Mesenchymal stem cell (in vitro differentiated cells and primary cell): ENCODE results near the gene CD248.
A peak's percentile ranks its signal among the peaks of the same experiment; 100 is the strongest.

Experiments
- DNase-seq: peaks from one replicate; pipeline ENCODE4 v3.0.0-alpha.2; 2013
- H2AFZ ChIP-seq: one replicate; pipeline ENCODE4 v1.6.1; 2013; ENCODE audit warnings: low read depth, mild to moderate bottlenecking, control low read depth, inconsistent platforms, low read length, moderate library complexity
- H2AK5ac ChIP-seq: 2 replicates; pipeline ENCODE4 v1.6.1; 2013; ENCODE audit warnings: low read length, moderate library complexity, mild to moderate bottlenecking, inconsistent platforms; ENCODE audit not compliant: severe bottlenecking
- H2BK120ac ChIP-seq: one replicate; pipeline ENCODE4 v1.6.1; 2013; ENCODE audit warnings: low read depth, mild to moderate bottlenecking, inconsistent platforms, low read length, moderate library complexity
- H2BK12ac ChIP-seq, 2 experiments: one replicate each; pipeline ENCODE4 v1.6.1; 2013; ENCODE audit warnings: inconsistent platforms in 2 of 2, low read length in 2 of 2, mild to moderate bottlenecking in 2 of 2, moderate library complexity in 2 of 2, control low read depth in 1 of 2
- H2BK15ac ChIP-seq: one replicate; pipeline ENCODE4 v1.6.1; 2013; ENCODE audit warnings: mild to moderate bottlenecking, low read depth, inconsistent platforms; ENCODE audit not compliant: poor library complexity, severe bottlenecking
- H2BK5ac ChIP-seq: 2 replicates; pipeline ENCODE4 v1.6.1; 2013; ENCODE audit warnings: low read depth, mild to moderate bottlenecking, low read length, control low read depth, inconsistent platforms; ENCODE audit not compliant: poor library complexity, severe bottlenecking
- H3K14ac ChIP-seq, 2 experiments: one replicate each; pipeline ENCODE4 v1.6.1; 2013; ENCODE audit warnings: inconsistent platforms in 2 of 2, low read length in 2 of 2, control low read depth in 1 of 2, mild to moderate bottlenecking in 1 of 2, moderate library complexity in 1 of 2
- H3K18ac ChIP-seq, 2 experiments: one replicate each; pipeline ENCODE4 v1.6.1; 2013; ENCODE audit warnings: inconsistent platforms in 2 of 2, low read length in 2 of 2, control low read depth in 1 of 2, low read depth in 1 of 2, mild to moderate bottlenecking in 1 of 2
- H3K23ac ChIP-seq, 2 experiments: one replicate each; pipeline ENCODE4 v1.6.1; 2013; ENCODE audit warnings: inconsistent platforms in 2 of 2, low read length in 2 of 2, mild to moderate bottlenecking in 2 of 2, moderate library complexity in 2 of 2, control low read depth in 1 of 2
- H3K27ac ChIP-seq: 2 replicates; pipeline ENCODE4 v1.5.1; 2013; ENCODE audit warnings: mild to moderate bottlenecking, moderate library complexity, low read length, control low read depth, inconsistent platforms; ENCODE audit not compliant: poor library complexity, severe bottlenecking
- H3K27me3 ChIP-seq, 2 experiments: 2 replicates each; pipeline versions ENCODE4 v1.6.1 to v1.7.0; 2013; ENCODE audit warnings: low read length in 2 of 2, mild to moderate bottlenecking in 2 of 2, moderate library complexity in 2 of 2, control low read depth in 1 of 2, inconsistent platforms in 1 of 2; ENCODE audit not compliant: control insufficient read depth in 1 of 2, insufficient read depth in 1 of 2
- H3K36me3 ChIP-seq, 2 experiments: 2 replicates each; pipeline versions ENCODE4 v1.6.1 to v1.7.0; 2013; ENCODE audit warnings: low read length in 2 of 2, control low read depth in 1 of 2, inconsistent platforms in 1 of 2, low read depth in 1 of 2, mild to moderate bottlenecking in 1 of 2; ENCODE audit not compliant: insufficient read depth in 2 of 2, control insufficient read depth in 1 of 2
- H3K4ac ChIP-seq, 2 experiments: one replicate each; pipeline ENCODE4 v1.6.1; 2013; ENCODE audit warnings: inconsistent platforms in 2 of 2, low read length in 2 of 2, mild to moderate bottlenecking in 2 of 2, moderate library complexity in 2 of 2, control low read depth in 1 of 2, low read depth in 1 of 2
- H3K4me1 ChIP-seq: 2 replicates; pipeline ENCODE4 v1.6.1; 2013; ENCODE audit warnings: low read depth, low read length, control low read depth; ENCODE audit not compliant: control insufficient read depth, insufficient read depth
- H3K4me2 ChIP-seq: 2 replicates; pipeline ENCODE4 v1.6.1; 2013; ENCODE audit warnings: low read length, mild to moderate bottlenecking, inconsistent platforms; ENCODE audit not compliant: poor library complexity, severe bottlenecking
- H3K4me3 ChIP-seq, 2 experiments: 2 replicates each; pipeline versions ENCODE4 v1.5.1 to v1.7.0; 2013; ENCODE audit warnings: low read length in 2 of 2, mild to moderate bottlenecking in 2 of 2, control low read depth in 1 of 2, low read depth in 1 of 2; ENCODE audit not compliant: insufficient read depth in 1 of 2
- H3K79me1 ChIP-seq: replicated peaks from 2 replicates; pipeline ENCODE4 v1.6.1; 2013; ENCODE audit warnings: mild to moderate bottlenecking, control low read depth, low read length, inconsistent platforms; ENCODE audit not compliant: poor library complexity, severe bottlenecking
- H3K9ac ChIP-seq: 2 replicates; pipeline ENCODE4 v1.7.0; 2013; ENCODE audit warnings: mild to moderate bottlenecking, low read length, moderate library complexity
- H3K9me3 ChIP-seq: 2 replicates; pipeline ENCODE4 v1.7.0; 2013; ENCODE audit warnings: mild to moderate bottlenecking, low read length; ENCODE audit not compliant: control insufficient read depth
- H4K8ac ChIP-seq: one replicate; pipeline ENCODE4 v1.6.1; 2013; ENCODE audit warnings: inconsistent platforms, mild to moderate bottlenecking, low read length, moderate library complexity
- H4K91ac ChIP-seq: one replicate; pipeline ENCODE4 v1.6.1; 2013; ENCODE audit warnings: mild to moderate bottlenecking, low read length, inconsistent platforms
- WGBS: methylation state at CpG from one replicate; pipeline ENCODE4 v1.1.7; 2013; ENCODE audit warnings: mixed read lengths; 5-methylcytosine and 5-hydroxymethylcytosine counted together

Gene CD248

GRCh38 chr11:66335531-66336233 is 18.8 kb upstream of the CD248 start:
- peak; percentile 82 for DNase-seq
- peak overlapping the region; percentile 7 for H2AFZ ChIP-seq
- H3K27me3 ChIP-seq: no peaks in the 10 kb centered on the region
- peak overlapping the region; percentile 97 to 99 for H3K18ac ChIP-seq
- H3K23ac ChIP-seq: no peak overlapping the region
- peak overlapping the region; percentile 99 for H4K91ac ChIP-seq
- peaks cover 30% of the 10 kb centered on the region for H3K79me1 ChIP-seq
- H3K36me3 ChIP-seq: peaks cover 60 to 77% of the 10 kb centered on the region in 2 experiments
- peak overlapping the region; percentile 90 to 94 for H3K4ac ChIP-seq
- WGBS: 3% methylated on average over 35 of the region's 35 CpGs
- H3K9ac ChIP-seq: peak overlapping the region; percentile 99
- peak overlapping the region; percentile 49 to 93 for H2BK12ac ChIP-seq
- H2BK15ac ChIP-seq: peak overlapping the region; percentile 92
- peaks cover 66% of the 10 kb centered on the region for H3K4me1 ChIP-seq
- H2BK120ac ChIP-seq: peak overlapping the region; percentile 91
- H3K27ac ChIP-seq: peak overlapping the region; percentile 97
- H3K4me2 ChIP-seq: peak overlapping the region; percentile 68
- H2BK5ac ChIP-seq: peak overlapping the region; percentile 90
- peak overlapping the region; percentile 46 for H2AK5ac ChIP-seq
- no peaks in the 10 kb centered on the region for H3K9me3 ChIP-seq
- H4K8ac ChIP-seq: peak overlapping the region; percentile 92
- H3K14ac ChIP-seq: peak overlapping the region in 1 of 2 experiments; percentile 95
- H3K4me3 ChIP-seq: peak overlapping the region; percentile 68 to 85

- peak overlapping the region; percentile 97 for H3K27ac ChIP-seq
- H3K4me2 ChIP-seq: peak overlapping the region; percentile 68
- H3K27me3 ChIP-seq: no peaks in the 10 kb centered on the region
- peak overlapping the region; percentile 97 to 99 for H3K18ac ChIP-seq
- no peak overlapping the region for H2BK5ac ChIP-seq
- WGBS: 81% methylated on average over 42 of the region's 42 CpGs
- peak overlapping the region; percentile 90 to 94 for H3K4ac ChIP-seq
- H3K4me1 ChIP-seq: peaks cover 68% of the 10 kb centered on the region
- H3K4me3 ChIP-seq: peak overlapping the region; percentile 68 to 85
- peak; percentile 42 for DNase-seq
- H3K9ac ChIP-seq: peak overlapping the region; percentile 99
- H3K36me3 ChIP-seq: peaks cover 52 to 69% of the 10 kb centered on the region in 2 experiments
- no peak overlapping the region for H2AFZ ChIP-seq
- H2BK12ac ChIP-seq: peak overlapping the region in 1 of 2 experiments; percentile 26
- H3K9me3 ChIP-seq: no peaks in the 10 kb centered on the region
- H2BK15ac ChIP-seq: peak overlapping the region; percentile 71
- peak overlapping the region; percentile 78 for H2BK120ac ChIP-seq
- H4K8ac ChIP-seq: peak overlapping the region; percentile 73
- H2AK5ac ChIP-seq: peak overlapping the region; percentile 29
- H3K23ac ChIP-seq: no peak overlapping the region
- peak overlapping the region in 1 of 2 experiments; percentile 84 for H3K14ac ChIP-seq
- H4K91ac ChIP-seq: peak overlapping the region; percentile 99
- peaks cover 22% of the 10 kb centered on the region for H3K79me1 ChIP-seq
Observed at GRCh38 chr11:66334605-66335442, 18.0 kb upstream of the CD248 start.

GRCh38 chr11:66333896-66334604 is 17.2 kb upstream of the CD248 start:
- no peak overlapping the region for H2BK120ac ChIP-seq
- H4K91ac ChIP-seq: peak overlapping the region; percentile 18
- peak overlapping the region; percentile 37 for H2BK15ac ChIP-seq
- H3K27me3 ChIP-seq: no peaks in the 10 kb centered on the region
- H2BK5ac ChIP-seq: no peak overlapping the region
- H3K36me3 ChIP-seq: peaks cover 44 to 61% of the 10 kb centered on the region in 2 experiments
- WGBS: 89% methylated on average over 29 of the region's 29 CpGs
- H3K27ac ChIP-seq: no peak overlapping the region
- no peak overlapping the region for H2AK5ac ChIP-seq
- H3K23ac ChIP-seq: no peak overlapping the region
- peak overlapping the region; percentile 99 for H3K9ac ChIP-seq
- H3K18ac ChIP-seq: peak overlapping the region in 1 of 2 experiments; percentile 99
- H3K4me3 ChIP-seq: peak overlapping the region; percentile 68 to 85
- H3K79me1 ChIP-seq: peaks cover 16% of the 10 kb centered on the region
- peaks cover 65% of the 10 kb centered on the region for H3K4me1 ChIP-seq
- peak overlapping the region; percentile 68 for H3K4me2 ChIP-seq
- H2AFZ ChIP-seq: no peak overlapping the region
- no peak for DNase-seq
- peak overlapping the region in 1 of 2 experiments; percentile 50 for H3K14ac ChIP-seq
- peak overlapping the region; percentile 24 for H4K8ac ChIP-seq
- H3K4ac ChIP-seq: no peak overlapping the region
- H3K9me3 ChIP-seq: no peaks in the 10 kb centered on the region
- H2BK12ac ChIP-seq: peak overlapping the region in 1 of 2 experiments; percentile 33
